Gastroesophageal sphincter (tissue), 3 donors: ENCODE data around the gene HCST.

ENCODE experiments used
- CTCF ChIP-seq, 4 experiments: fragments of 200-600 bp in 2 of 4; fragments of 450-650 bp in 2 of 4; sonication (generic) in 1 of 4; IDR thresholded peaks; one replicate each; pipeline ENCODE4 v1.5.1; 2017 to 2019; ENCODE audit warnings: antibody characterized with exemption in 4 of 4, mild to moderate bottlenecking in 2 of 4, moderate library complexity in 2 of 4
- EP300 ChIP-seq: sonication (generic); formaldehyde crosslinking; IDR thresholded peaks from one replicate; pipeline ENCODE4 v1.6.1; 2017; ENCODE audit warnings: antibody characterized with exemption, mild to moderate bottlenecking
- POLR2A ChIP-seq, 2 donors: fragments of 450-650 bp; IDR thresholded peaks; one replicate each; pipeline ENCODE4 v1.6.1; 2017; ENCODE audit warnings: antibody characterized with exemption in 2 of 2, mild to moderate bottlenecking in 2 of 2, moderate library complexity in 1 of 2
- POLR2AphosphoS5 ChIP-seq: sonication (generic); formaldehyde crosslinking; IDR thresholded peaks from one replicate; pipeline ENCODE4 v1.6.1; 2017; ENCODE audit warnings: antibody characterized with exemption

GRCh38 chr19:35938282-35939224 lies 36.2 kb downstream of the HCST start:
- TF ChIP-seq CTCF (IDR thresholded peaks at IDR 0.05), result no peak
- no peak for TF ChIP-seq POLR2A (IDR thresholded peaks at IDR 0.05)
- no peak for TF ChIP-seq EP300
- TF ChIP-seq POLR2AphosphoS5, result no peak
